ENCODE results near the gene GJA4.

GJA4 gene

DNA sequence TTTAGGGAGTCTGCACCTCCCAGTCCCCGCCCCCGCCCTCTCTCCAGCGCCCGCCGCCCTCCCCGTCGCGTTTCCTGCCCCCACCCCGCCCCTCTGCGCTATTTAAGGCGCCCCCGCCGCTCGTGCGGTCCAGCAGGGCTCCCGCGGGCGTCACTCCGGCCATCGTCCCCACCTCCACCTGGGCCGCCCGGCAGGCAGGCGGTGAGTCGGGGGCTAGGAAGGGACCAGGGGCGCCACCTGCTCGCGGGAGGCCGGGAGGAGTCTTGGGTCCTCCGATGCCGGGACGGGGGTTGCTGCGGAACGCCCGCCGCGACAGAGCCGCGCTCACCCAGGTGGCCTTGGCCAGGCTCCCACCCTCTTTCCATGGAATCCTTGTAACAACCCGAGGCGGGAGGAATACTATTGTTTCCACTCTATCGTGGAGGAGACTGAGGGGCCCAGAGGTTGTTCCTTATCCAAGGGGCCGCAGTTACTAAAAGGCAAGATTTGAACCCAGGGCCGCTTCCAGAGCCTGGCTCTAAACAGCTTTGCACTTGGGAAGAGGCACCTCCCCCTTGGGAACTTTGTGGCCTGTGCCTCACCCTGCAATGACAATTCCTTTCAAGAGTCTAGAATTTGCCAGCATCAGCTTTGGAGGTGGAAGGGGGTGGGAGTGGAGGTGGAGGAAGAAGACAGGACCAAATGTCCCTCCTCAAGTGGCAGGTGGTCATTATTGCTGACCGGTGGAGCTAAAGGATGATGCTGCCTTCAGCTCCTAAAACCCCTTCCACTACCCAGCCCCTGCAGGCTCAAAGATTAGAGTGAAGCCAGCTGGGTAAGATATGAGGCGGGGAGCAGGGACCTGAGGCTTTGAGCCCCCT, at the start of gene GJA4:
Gene GJA4 (plus strand): TSS at position 132 of the 860 bp plus-strand sequence. CDS start 1,215 bp downstream, outside the sequence.
- no peak for DNase-seq (ENCODE audit: low read depth in 3 of 3)

DNA sequence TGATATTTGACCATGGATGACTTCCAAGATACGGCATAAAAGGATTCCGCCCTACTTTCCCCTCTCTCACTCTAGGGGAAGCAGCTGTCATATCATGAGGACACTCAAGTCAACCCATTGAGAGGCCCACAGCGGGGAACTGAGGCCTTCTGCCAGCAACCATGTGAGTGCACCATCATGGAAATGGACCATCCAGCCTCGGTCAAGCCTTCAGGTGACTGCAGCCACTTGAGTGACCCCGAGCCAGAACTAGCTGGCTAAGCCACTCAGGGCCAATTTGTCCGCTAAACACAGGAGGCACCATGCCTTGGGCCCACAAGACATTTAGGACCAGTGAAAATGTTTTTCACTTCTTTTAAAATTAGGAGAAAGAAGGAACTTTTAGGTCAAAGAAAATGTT, 49.0 kb upstream of the GJA4 start:
- no peak for DNase-seq (ENCODE audit: low read depth in 3 of 3)

DNA sequence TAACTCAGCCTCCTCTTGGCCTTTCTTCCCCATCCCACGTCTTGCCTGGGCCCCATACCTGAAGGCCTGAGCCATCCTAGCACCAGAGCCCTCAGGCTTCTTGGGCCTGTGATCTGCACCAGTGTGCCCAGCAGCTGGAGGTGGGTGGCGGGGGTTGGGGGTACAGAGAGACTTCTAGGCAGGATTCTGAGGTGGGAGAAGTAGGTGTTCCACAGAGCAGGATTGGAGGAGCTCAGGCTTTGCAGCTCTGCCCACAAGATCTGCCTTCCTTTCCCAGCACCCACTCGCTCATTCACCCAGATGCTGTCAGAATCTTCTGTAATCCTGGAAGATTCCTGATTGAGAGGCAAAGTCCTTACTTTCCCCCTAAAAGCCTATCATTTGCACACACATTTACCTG, 47.9 kb upstream of the GJA4 start:
- no peak for DNase-seq (ENCODE audit: low read depth in 3 of 3)

DNA sequence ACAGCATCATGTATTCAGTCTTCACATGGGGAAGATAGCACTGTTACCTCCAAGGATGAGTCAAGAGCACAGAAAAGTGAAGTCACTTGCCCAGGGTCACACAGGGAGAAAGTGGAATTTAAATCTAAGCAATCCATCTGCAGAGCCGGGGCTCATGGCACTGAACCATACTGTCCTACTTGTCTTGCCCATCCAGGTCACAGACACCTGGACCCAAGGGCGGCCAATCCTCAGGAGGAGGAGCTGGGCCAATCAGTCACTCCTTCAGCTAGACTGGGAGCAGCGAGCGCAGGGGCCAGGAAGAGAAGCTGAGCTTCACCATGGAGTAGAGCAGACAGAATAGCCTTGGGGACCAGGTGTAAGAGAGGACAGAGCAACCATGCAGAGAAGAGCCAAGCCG, 47.1 kb upstream of the GJA4 start:
- no peak for DNase-seq (ENCODE audit: low read depth in 3 of 3)

DNA sequence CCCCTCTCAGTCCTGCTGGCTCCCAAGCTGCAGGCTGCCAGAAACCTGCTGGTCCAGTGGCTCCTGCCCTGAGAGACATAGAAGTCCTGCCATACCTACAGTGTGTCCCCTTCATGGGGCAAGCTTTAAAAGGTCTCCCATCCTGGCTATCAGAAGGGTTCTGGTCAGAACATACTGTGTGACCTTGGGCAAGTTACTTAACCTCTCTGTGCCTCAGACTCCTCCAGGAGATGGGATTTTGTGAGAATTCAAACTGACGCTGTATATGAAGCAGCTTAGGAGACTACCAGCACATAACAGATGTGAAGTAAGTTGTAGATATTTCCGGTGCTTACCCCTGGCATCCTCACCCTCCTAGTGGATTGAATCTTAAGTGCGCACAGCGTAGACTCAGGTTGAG, 46.7 kb upstream of the GJA4 start:
- no peak for DNase-seq (ENCODE audit: low read depth in 3 of 3)

DNA sequence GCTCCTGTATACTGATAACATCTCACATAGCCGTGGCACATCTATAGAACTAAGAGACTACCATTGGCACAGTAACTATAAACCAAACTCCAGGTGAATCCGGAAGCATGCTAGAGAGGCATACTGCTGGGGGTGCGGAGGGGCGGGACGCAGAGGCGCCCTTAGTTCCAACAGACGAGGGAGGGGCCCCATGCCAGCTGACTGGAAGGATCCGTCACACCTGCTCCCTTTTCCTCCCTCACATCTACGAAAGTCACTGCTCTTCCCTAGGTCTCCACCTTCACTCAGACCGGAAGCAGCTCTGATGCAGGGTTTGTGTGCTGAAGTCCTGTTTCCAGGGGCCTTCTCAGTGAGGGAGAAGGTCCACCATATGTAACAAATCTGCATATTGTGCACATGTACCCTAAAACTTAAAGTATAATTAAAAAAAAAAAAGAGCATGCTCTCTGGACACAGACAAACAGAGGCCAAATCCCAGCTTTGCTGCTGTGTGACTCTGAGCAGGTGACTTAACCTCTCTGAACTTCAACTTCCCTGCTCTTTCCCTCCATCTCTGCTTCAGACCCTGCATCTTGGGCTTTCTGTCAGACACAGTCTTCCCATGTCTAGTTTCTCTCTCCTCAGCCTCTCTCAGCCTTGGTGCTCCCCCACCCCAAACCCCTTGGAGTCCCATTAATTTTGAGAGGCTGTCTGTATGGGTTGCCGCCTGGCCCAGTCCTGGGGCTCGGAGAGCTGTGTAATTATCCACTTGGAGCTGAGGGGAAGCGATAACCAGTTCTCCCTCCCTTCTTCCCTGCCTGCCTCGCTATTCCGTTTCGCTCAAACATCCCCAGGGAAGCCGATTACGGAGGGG, 45.8 kb upstream of the GJA4 start:
- no peak for DNase-seq (ENCODE audit: low read depth in 3 of 3)

DNA sequence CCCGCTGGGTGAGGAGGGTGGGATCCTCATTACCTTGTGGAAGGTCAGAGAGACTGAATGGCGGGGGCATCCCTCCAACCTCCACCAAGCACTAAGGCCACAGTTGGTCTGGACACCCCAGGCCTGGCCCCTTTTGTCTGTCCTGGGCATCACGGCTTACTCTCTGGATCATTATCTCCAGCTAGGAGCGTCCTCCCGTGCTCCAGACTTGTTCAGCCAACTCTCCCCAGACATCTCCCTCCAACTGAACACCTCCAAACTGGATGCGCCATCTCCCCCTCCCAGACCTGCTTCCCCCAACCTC, 45.2 kb upstream of the GJA4 start:
- DNase-seq (ENCODE audit: low read depth in 3 of 3), result no peak

DNA sequence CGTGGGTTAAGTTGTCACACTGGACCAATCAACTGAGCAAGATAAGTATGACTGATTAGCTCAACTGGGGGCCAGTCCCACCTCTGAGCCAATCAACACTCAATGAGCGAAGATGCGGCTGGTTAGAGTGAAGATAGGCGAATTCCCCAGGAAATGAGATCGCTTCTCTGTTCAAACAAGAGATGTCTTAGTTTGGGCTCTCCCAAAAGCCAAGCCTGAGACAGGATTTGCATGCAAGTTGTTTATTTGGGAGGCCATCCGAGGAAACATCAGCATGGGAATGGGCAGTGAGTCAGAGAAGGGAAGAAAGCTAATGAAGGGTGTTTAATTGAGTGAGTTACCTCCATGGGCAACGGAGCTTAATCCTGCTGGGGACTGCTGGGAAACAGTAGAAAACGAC, 42.8 kb upstream of the GJA4 start:
- no peak for DNase-seq (ENCODE audit: low read depth in 3 of 3)

DNA sequence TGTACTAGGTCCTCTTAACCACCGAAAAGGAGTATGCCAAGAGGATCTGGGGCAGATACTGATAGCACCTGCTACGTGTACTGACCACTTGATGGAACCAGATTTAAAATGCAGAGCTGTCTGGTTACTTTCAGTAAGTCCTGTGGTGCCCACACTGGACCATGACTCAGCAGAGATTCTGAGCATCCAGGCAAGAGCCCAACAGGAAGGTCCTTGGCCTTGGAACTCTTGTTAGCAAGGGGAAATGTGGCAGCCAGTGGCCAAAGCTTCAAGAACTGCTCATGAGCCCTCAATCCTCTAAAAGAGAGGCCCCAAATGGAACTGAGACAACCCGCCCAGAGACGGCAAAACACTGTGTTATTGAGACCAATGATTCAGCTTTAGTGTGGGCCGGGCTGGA, 42.2 kb upstream of the GJA4 start:
- no peak for DNase-seq (ENCODE audit: low read depth in 3 of 3)

DNA sequence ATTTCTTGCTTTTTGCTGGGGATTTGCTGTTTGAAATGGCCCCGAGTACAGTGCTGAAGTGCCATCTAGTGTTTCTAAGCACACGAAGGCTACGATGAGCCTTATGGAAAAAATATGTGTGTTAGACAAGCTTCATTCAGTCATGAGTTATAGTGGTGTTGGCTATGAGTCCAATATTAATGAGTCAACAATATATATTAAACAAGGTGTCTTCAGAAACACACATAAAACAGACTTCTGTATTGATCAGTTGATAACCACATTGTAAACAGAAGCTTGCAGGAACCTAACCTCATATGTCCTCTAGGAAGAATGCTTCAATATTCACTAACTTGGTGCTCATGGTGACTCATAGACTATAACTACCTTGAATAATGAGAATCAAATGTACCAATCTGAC, 39.6 kb upstream of the GJA4 start:
- no peak for DNase-seq (ENCODE audit: low read depth in 3 of 3)

DNA sequence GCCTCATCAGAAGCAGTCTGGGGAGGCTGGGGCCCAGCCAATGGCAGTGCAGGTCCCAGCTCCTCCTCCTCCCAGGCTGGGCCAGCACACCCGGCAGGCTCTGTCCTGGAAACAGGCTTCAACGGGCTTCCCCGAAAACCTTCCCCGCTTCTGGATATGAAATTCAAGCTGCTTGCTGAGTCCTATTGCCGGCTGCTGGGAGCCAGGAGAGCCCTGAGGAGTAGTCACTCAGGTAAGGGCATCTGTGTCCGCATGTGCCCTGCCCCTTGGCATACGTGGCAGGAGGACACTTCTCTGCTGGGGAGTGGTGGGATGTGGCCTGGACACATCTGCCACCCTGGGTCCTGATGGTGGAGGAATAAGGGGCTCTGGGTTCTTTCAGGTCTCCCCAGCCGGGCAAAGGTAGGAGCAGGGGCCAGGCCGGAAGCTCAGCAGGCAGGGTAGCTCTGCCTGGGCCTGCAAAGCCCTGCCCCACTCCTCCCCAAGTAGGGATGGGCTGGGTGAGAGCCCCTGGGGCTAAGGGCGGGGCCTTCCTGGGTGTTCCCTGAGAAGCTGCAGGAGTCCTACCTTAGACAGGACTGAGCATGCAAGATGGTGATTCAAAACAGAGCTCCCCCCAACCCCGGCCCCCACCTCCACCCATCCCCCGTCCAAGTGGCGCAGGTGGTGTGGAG, 37.7 kb upstream of the GJA4 start, which contains the start of gene GJB5:
Gene GJB5 (plus strand): TSS at position 84 of the 674 bp plus-strand sequence. CDS start 2,284 bp downstream, outside the sequence.
- DNase-seq (ENCODE audit: low read depth in 3 of 3), result no peak

DNA sequence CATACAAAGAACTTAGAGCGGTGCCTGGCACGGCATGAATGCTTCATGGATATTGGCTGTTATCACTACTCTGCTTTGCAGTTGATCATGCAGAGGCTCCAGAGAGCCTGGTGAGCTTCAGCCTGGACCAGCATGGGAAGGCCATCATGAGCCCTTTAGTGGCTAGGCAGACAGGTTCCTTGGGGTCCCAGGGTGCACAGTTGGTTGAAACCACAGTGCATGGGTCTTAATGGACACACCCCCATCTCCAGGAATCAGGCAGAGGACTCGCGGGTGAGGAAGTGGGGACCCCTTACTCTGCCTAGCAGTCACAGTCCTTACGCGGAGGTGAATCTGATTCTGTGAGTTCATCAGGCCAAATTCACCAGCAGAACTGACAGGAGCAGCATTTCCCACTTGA, 36.8 kb upstream of the GJA4 start:
- no peak for DNase-seq (ENCODE audit: low read depth in 3 of 3)

DNA sequence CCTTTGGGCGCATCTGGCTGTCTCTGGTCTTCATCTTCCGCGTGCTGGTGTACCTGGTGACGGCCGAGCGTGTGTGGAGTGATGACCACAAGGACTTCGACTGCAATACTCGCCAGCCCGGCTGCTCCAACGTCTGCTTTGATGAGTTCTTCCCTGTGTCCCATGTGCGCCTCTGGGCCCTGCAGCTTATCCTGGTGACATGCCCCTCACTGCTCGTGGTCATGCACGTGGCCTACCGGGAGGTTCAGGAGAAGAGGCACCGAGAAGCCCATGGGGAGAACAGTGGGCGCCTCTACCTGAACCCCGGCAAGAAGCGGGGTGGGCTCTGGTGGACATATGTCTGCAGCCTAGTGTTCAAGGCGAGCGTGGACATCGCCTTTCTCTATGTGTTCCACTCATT, 35.4 kb upstream of the GJA4 start:
- no peak for DNase-seq (ENCODE audit: low read depth in 3 of 3)

DNA sequence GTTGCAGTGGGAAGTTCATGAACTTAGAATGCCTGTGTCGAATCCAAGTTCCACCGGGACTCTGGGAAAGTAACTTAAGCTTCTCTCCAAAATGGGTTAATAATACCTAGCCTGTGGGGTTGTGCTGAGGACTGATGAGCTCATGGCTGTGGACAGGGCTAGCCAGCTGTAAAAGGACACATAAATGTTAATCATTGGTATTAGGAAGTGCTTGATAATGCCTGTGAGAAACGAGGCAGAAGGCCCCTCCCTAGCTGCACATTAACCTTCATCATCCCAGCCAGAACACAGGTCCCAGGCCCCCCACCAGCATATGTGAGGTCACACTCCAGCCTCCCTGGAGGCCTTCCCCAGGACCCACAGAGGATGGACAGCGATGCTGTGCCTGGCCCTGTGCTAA, 34.0 kb upstream of the GJA4 start:
- DNase-seq (ENCODE audit: low read depth in 3 of 3), result no peak

DNA sequence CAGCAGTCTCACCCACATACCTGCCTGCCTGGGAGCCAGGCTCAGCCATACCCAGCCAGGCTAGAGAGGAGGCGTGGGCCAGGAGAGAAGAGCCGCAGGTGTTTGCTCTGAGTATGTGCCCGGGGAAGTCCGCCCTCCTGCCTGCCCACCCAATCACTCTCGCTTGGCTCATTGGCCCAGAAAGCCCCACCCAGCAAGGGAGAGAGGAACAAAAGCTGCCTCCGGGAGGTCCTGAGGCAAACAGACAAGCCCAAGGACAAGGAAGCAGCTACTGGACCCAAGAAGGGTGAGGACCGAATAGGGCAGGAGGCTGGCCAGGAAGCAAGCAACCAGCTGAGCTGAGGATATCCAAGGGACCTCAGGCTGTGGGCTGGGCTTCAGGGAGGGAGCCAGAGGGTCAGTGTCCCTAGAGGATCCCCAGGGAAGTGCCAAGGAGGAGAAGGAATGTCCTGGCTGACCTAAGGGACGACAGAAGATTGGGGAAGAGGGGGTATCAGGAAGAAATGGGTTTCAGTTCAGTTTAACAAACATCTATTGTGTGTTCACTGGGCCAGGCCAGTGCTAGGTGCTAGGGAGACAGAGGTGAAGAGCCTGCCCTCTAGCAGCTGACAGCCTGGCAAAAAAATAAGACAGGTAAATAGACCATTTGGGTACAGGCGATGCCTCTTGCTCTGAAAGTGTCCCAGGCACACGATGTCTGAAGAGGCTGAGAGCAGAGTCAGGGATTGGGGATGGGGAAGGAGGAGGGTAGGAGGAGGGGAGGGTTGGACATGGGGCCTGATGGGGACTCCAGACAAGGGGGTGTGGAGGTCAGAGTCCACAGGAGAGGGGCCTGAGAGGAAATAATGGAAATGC, 33.1 kb upstream of the GJA4 start, which contains the start of gene GJB4:
Gene GJB4 (plus strand): TSS at position 238 of the 855 bp plus-strand sequence. CDS start 1,515 bp downstream, outside the sequence.
- DNase-seq (ENCODE audit: low read depth in 3 of 3), result no peak

DNA sequence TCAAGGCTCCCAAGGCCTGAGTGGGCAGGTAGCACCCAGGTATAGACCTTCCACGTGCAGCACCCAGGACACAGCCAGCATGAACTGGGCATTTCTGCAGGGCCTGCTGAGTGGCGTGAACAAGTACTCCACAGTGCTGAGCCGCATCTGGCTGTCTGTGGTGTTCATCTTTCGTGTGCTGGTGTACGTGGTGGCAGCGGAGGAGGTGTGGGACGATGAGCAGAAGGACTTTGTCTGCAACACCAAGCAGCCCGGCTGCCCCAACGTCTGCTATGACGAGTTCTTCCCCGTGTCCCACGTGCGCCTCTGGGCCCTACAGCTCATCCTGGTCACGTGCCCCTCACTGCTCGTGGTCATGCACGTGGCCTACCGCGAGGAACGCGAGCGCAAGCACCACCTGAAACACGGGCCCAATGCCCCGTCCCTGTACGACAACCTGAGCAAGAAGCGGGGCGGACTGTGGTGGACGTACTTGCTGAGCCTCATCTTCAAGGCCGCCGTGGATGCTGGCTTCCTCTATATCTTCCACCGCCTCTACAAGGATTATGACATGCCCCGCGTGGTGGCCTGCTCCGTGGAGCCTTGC, 31.5 kb upstream of the GJA4 start:
- DNase-seq (ENCODE audit: low read depth in 3 of 3), result no peak

DNA sequence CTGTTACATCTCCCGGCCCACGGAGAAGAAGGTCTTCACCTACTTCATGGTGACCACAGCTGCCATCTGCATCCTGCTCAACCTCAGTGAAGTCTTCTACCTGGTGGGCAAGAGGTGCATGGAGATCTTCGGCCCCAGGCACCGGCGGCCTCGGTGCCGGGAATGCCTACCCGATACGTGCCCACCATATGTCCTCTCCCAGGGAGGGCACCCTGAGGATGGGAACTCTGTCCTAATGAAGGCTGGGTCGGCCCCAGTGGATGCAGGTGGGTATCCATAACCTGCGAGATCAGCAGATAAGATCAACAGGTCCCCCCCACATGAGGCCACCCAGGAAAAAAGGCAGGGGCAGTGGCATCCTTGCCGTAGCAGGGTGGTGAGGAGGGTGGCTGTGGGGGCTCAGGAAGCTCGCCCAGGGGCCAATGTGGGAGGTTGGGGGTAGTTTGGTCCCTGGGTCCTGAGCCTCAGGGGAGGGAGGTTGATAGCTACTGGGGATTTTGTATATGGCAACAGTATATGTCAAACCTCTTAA, 31.0 kb upstream of the GJA4 start:
- no peak for DNase-seq (ENCODE audit: low read depth in 3 of 3)

DNA sequence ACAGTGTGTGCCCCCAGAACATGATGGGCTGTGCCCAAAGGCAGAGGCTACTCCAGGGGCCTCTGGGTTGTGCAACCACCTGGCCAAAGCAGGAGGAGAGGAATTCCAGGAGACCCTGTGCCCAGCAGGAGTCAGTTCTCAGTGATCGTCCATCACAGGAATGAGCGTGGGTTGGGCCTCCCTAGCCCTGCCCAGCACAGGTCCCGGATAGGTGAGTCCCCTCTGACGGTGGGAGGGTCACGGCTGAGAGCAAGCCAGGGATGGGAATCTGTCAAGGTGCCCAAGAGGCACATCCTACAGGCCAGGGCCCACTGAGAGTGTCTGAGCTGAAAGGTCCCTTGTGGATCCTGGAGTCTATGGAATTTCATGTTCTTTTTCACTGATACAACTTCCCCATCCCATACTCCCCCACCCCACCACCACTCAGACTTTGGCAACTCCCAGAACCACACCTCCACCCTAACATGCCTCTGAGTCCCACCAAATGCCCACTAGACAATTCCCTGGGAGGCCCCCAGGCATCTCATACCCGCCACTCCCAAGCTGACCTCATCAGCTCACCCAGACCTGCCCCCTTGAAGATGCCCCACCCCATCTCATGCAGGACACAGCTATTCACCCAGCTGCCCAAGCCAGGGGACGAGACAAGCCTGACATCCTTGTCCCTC, 30.2 kb upstream of the GJA4 start:
- DNase-seq (ENCODE audit: low read depth in 3 of 3), result no peak

DNA sequence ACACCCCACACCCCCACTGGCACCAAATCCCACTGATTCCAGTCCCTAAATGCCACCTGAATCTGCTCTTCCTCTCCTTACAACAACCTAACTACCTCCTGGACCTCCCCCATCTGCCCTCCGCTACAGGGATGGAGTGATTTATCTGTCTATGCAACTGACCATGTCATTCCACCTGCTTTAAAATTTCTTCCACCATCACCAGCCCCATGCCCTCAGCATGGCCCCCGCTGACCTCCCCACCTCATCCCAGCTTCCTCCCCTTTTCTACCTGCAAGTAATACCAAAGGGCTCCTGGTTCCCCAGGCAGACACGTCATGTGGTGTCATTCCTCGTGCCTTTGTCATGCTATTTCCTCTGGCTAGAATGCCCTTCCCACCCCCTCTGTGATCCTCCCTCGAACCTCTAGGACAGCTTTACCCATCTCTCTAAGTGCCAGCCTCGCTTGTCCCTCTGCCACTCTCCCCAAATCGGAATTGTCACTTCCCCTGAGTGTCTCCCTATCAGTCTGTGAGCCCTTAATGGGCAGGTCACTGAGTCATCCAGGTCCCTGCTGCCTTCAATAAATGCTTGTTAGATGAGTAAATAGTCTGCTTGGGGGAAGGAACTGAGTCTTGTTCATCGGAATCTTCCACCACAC, 29.5 kb upstream of the GJA4 start:
- no peak for DNase-seq (ENCODE audit: low read depth in 3 of 3)

DNA sequence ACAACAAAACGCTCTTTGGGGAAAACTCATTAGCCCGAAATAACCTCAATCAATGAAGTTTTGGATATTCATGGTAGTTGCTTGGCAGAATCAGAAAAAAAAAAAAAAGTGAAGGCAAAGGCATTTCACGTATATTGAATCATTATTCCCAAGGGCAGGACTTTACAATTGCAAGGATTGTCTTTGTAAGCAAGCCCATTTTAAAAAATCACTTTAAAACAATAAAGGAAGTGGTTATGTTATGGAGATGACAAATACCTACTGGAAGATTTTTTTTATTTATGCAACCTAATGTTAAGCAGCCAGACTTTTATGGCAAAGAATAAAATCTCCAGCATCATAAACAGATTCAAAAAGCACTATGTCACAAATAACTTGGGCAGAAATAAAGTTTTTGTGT, 23.9 kb upstream of the GJA4 start:
- no peak for DNase-seq (ENCODE audit: low read depth in 3 of 3)
